GM12878 (cell line): ENCODE measurements around the gene EPN3. TPM values are rescaled to one million over a fixed set of nuclear protein-coding genes. Genes with fewer than 3 reads are reported as not detected.

ENCODE experiments used
- ATAC-seq: fragments of 200-7000 bp; cut with Tn5 transposase; 3 replicates; pipeline ENCODE4 v1.9.1; 2020; ENCODE audit warnings: mild to moderate bottlenecking, moderate library complexity
- BruUV-seq: library from RNA; stranded (reverse); fragments of 400-500 nt; replicated peaks from 2 replicates; lab custom pipeline; 2021; lab: Mats Ljungman, UMichigan
- CTCF ChIA-PET: fragments of 300-600 bp; sonication (Branson Sonifier 250); formaldehyde crosslinking; extraction: SDS; loops from one replicate; lab custom pipeline; 2021; ENCODE audit warnings: inconsistent platforms; lab: Yijun Ruan, JAX
- POLR2A ChIA-PET: fragments of 350-600 bp; formaldehyde crosslinking; extraction: SDS; loops from one replicate; lab custom pipeline; 2021; ENCODE audit warnings: inconsistent platforms; lab: Charles Lee
- RAD21 ChIA-PET: fragments of 300-600 bp; sonication (Branson Sonifier 250); formaldehyde crosslinking; loops from one replicate; lab custom pipeline; 2023; ENCODE audit warnings: antibody characterized with exemption; ENCODE audit not compliant: unreplicated experiment; lab: Charles Lee
- SMC1A ChIA-PET: fragments of 300-600 bp; sonication (Branson Sonifier 250); formaldehyde crosslinking; loops from one replicate; lab custom pipeline; 2023; ENCODE audit not compliant: unreplicated experiment, uncharacterized antibody; lab: Charles Lee
- DNase-seq: peaks from one replicate; pipeline ENCODE4 v3.0.0-alpha.2; 2011; ENCODE audit warnings: low read depth, low spot score
- FAIRE-seq: peaks from 3 replicates; lab custom pipeline; 2011; peaks lifted over from hg19 to GRCh38; lab: Jason Lieb, UNC
- H2AFZ ChIP-seq: 2 replicates; pipeline ENCODE4 v1.6.0; 2011; ENCODE audit warnings: low read depth, low read length, control low read depth; ENCODE audit not compliant: control insufficient read depth
- H3K27ac ChIP-seq: 2 replicates; pipeline ENCODE4 v1.5.1; 2011; ENCODE audit warnings: control low read depth; ENCODE audit not compliant: control insufficient read depth, insufficient read depth
- H3K27me3 ChIP-seq, 2 experiments: replicated peaks in 1 of 2; 2 replicates each; pipeline versions ENCODE4 v1.6.0 to v1.6.1; 2011; ENCODE audit warnings: low read length in 1 of 2; ENCODE audit not compliant: control insufficient read depth in 2 of 2, insufficient read depth in 2 of 2
- H3K36me3 ChIP-seq, 2 experiments: 2 replicates each; pipeline ENCODE4 v1.5.1; 2011; ENCODE audit warnings: low read length in 1 of 2; ENCODE audit not compliant: control insufficient read depth in 2 of 2, insufficient read depth in 2 of 2
- H3K4me1 ChIP-seq: 2 replicates; pipeline ENCODE4 v1.6.1; 2011; ENCODE audit warnings: mild to moderate bottlenecking, low read length, moderate library complexity, mixed read lengths; ENCODE audit not compliant: control insufficient read depth, insufficient read depth
- H3K4me2 ChIP-seq: 2 replicates; pipeline ENCODE4 v1.6.0; 2011; ENCODE audit warnings: control low read depth; ENCODE audit not compliant: control insufficient read depth, insufficient read depth
- H3K4me3 ChIP-seq: fragments of 200-600 bp; sonication (generic); 2 replicates; pipeline ENCODE4 v1.5.1; 2016
- H3K79me2 ChIP-seq: 2 replicates; pipeline ENCODE4 v1.6.0; 2011; ENCODE audit warnings: low read length; ENCODE audit not compliant: control insufficient read depth, insufficient read depth
- H3K9ac ChIP-seq: 2 replicates; pipeline ENCODE4 v1.8.0; 2011; ENCODE audit warnings: low read length, control low read depth, mixed read lengths; ENCODE audit not compliant: control insufficient read depth, insufficient read depth
- H3K9me3 ChIP-seq: replicated peaks from 3 replicates; pipeline ENCODE4 v1.5.1; 2011; ENCODE audit warnings: mild to moderate bottlenecking, low read length; ENCODE audit not compliant: control insufficient read depth, insufficient read depth
- H4K20me1 ChIP-seq: 2 replicates; pipeline ENCODE4 v1.6.0; 2011; ENCODE audit not compliant: control insufficient read depth, insufficient read depth
- BMI1 ChIP-seq: fragments of 450-650 bp; IDR thresholded peaks from 2 replicates; pipeline ENCODE4 v1.6.1; 2016; ENCODE audit warnings: mild to moderate bottlenecking, moderate library complexity, borderline replicate concordance
- BRCA1 ChIP-seq: IDR thresholded peaks from 2 replicates; pipeline ENCODE4 v1.6.1; 2011; ENCODE audit warnings: low read depth, low read length, improper control_type of control experiment
- EGR1 ChIP-seq, 2 experiments: IDR thresholded peaks; 1 replicate in 1 of 2; 2 replicates in 1 of 2; pipeline ENCODE4 v1.6.1; 2011 to 2012; ENCODE audit warnings: low read depth in 2 of 2, low read length in 2 of 2, borderline replicate concordance in 1 of 2, mild to moderate bottlenecking in 1 of 2, moderate library complexity in 1 of 2
- PAX5 ChIP-seq: IDR thresholded peaks from 2 replicates; pipeline ENCODE4 v1.6.1; 2011; ENCODE audit warnings: low read depth, low read length, borderline replicate concordance
- POLR2AphosphoS5 ChIP-seq: IDR thresholded peaks from 2 replicates; pipeline ENCODE4 v1.6.1; 2011; ENCODE audit warnings: mild to moderate bottlenecking, low read length, inconsistent platforms
- RB1 ChIP-seq: fragments of 450-650 bp; formaldehyde crosslinking; IDR thresholded peaks from 2 replicates; pipeline ENCODE4 v1.6.1; 2017; ENCODE audit warnings: mild to moderate bottlenecking, borderline replicate concordance
- SMAD1 ChIP-seq: fragments of 450-650 bp; IDR thresholded peaks from 2 replicates; pipeline ENCODE4 v1.6.1; 2018; ENCODE audit warnings: mild to moderate bottlenecking, low read depth; ENCODE audit not compliant: partially characterized antibody
- WGBS: methylation state at CpG from one replicate; pipeline ENCODE4 v1.1.6; 2016; ENCODE audit warnings: low lambda C conversion rate; ENCODE audit not compliant: insufficient replicate concordance, insufficient coverage; ENCODE audit errors: missing lambda C conversion rate; 5-methylcytosine and 5-hydroxymethylcytosine counted together
- in situ Hi-C: fragments of 300-500 bp; cut with MboI; formaldehyde crosslinking; loops from 9 replicates; pipeline ENCODE4 v1.14.3; 2018; ENCODE audit warnings: mixed read lengths
- intact Hi-C: fragments of 100-400 bp; cut with micrococcal nuclease; formaldehyde crosslinking; loops from one replicate; pipeline ENCODE4 v1.14.2; 2022; ENCODE audit not compliant: unreplicated experiment
- polyA plus RNA-seq, 11 experiments: library from polyadenylated mRNA; depleted of rRNA in 4 of 11; unstranded in 6 of 11; stranded (reverse) in 5 of 11; fragments of >200 nt; fragmentation: Nextera tagmentation in 4 of 11; fragmentation: Illumina TruSeq in 1 of 11; extraction: Ambion mirVana in 4 of 11; extraction: Trizol in 1 of 11; gene quantifications; 1 replicate in 1 of 11; 2 replicates in 10 of 11; pipeline versions ENCODE4 v1.2.1 to v1.2.3, GENCODE V29; 2011 to 2016; ENCODE audit warnings: inconsistent platforms in 2 of 11, missing spikeins in 2 of 11, low read depth in 1 of 11
- total RNA-seq, 4 experiments: library from RNA; depleted of rRNA in 3 of 4; stranded (reverse); fragments of >200 nt in 3 of 4; fragmentation: Illumina TruSeq in 1 of 4; extraction: Trizol in 1 of 4; gene quantifications; 2 replicates each; pipeline versions ENCODE4 v1.2.1 to v1.2.3, GENCODE V29; 2013 to 2021
- TF ChIP-seq, protein P1 (sequence below): IDR thresholded peaks from 2 replicates; pipeline ENCODE4 v1.6.1; 2012; ENCODE audit warnings: low read depth, low read length, improper control_type of control experiment
- TF ChIP-seq, protein P2 (sequence below): fragments of 450-650 bp; formaldehyde crosslinking; IDR thresholded peaks from 2 replicates; pipeline ENCODE4 v1.4.0; 2020; ENCODE audit warnings: mild to moderate bottlenecking, moderate library complexity
- TF ChIP-seq, protein P3 (sequence below): IDR thresholded peaks from 2 replicates; pipeline ENCODE4 v1.6.1; 2011; ENCODE audit warnings: low read depth, low read length, improper control_type of control experiment, borderline replicate concordance
- TF ChIP-seq, protein P4 (sequence below): fragments of 450-650 bp; formaldehyde crosslinking; IDR thresholded peaks from 2 replicates; pipeline ENCODE4 v1.5.0; 2022; ENCODE audit warnings: mild to moderate bottlenecking, missing genetic modification characterization

The EPN3 gene
- total and polyA plus RNA-seq, 10 of the 15 experiments (the other 5 are each of a cell fraction or from before 2014, with no cell fraction given), result 0.04 to 0.07 TPM; not detected in 8

DNA sequence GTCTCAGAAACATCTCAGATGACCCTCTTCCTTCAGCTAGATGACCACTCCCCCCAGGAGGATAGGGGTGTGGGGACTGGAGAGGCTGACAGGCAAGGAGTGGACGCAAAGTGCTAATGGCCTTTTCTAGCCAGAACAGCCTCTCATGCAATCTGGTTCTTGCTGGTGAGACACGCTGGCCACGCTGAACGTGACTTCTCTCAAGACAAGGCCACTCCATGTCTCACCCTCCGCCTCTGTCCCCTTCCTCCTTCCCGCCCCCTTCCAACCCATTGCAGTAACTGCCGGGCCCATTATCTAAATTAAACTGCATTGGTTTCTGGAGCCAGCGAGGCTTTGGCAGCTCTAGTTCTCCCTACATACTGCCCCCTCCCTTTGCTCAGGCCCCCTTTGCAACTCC, 37.5 kb downstream of the EPN3 start:
- BruUV-seq, result no TSS peak
- 34% methylated on average over 7 of the region's 8 CpGs for WGBS
- DNase-seq (no peak), ATAC-seq (no peak), FAIRE-seq (no peak)
- Histone ChIP-seq H3K27me3 (no peaks in the 10 kb centered on the region; a peak in 4 of 4 replicates), H4K20me1 (no peaks in the 10 kb centered on the region), H3K4me1 (no peaks in the 10 kb centered on the region), H3K9ac (no peak overlapping the region), H3K36me3 (no peaks in the 10 kb centered on the region), H3K27ac (no peak overlapping the region), H3K4me3 (no peak overlapping the region), H3K4me2 (no peak overlapping the region), H3K9me3 (no peaks in the 10 kb centered on the region), H2AFZ (no peak overlapping the region), H3K79me2 (no peaks in the 10 kb centered on the region)
- TF ChIP-seq POLR2AphosphoS5 (no peak), PAX5 (no peak), EGR1 (IDR thresholded peaks at IDR 0.05; ENCODE audit: borderline replicate concordance in 1 of 2, low read depth in 2 of 2, low read length in 2 of 2) (no peak), BRCA1 (no peak), RB1 (no peak), BMI1 (no peak), SMAD1 (no peak)
- TF ChIP-seq, protein P1, sequence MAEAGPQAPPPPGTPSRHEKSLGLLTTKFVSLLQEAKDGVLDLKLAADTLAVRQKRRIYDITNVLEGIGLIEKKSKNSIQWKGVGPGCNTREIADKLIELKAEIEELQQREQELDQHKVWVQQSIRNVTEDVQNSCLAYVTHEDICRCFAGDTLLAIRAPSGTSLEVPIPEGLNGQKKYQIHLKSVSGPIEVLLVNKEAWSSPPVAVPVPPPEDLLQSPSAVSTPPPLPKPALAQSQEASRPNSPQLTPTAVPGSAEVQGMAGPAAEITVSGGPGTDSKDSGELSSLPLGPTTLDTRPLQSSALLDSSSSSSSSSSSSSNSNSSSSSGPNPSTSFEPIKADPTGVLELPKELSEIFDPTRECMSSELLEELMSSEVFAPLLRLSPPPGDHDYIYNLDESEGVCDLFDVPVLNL, result no peak
- TF ChIP-seq, protein P2, sequence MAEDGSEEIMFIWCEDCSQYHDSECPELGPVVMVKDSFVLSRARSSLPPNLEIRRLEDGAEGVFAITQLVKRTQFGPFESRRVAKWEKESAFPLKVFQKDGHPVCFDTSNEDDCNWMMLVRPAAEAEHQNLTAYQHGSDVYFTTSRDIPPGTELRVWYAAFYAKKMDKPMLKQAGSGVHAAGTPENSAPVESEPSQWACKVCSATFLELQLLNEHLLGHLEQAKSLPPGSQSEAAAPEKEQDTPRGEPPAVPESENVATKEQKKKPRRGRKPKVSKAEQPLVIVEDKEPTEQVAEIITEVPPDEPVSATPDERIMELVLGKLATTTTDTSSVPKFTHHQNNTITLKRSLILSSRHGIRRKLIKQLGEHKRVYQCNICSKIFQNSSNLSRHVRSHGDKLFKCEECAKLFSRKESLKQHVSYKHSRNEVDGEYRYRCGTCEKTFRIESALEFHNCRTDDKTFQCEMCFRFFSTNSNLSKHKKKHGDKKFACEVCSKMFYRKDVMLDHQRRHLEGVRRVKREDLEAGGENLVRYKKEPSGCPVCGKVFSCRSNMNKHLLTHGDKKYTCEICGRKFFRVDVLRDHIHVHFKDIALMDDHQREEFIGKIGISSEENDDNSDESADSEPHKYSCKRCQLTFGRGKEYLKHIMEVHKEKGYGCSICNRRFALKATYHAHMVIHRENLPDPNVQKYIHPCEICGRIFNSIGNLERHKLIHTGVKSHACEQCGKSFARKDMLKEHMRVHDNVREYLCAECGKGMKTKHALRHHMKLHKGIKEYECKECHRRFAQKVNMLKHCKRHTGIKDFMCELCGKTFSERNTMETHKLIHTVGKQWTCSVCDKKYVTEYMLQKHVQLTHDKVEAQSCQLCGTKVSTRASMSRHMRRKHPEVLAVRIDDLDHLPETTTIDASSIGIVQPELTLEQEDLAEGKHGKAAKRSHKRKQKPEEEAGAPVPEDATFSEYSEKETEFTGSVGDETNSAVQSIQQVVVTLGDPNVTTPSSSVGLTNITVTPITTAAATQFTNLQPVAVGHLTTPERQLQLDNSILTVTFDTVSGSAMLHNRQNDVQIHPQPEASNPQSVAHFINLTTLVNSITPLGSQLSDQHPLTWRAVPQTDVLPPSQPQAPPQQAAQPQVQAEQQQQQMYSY (CRISPR knock-in tag), result no peak
- TF ChIP-seq, protein P3, sequence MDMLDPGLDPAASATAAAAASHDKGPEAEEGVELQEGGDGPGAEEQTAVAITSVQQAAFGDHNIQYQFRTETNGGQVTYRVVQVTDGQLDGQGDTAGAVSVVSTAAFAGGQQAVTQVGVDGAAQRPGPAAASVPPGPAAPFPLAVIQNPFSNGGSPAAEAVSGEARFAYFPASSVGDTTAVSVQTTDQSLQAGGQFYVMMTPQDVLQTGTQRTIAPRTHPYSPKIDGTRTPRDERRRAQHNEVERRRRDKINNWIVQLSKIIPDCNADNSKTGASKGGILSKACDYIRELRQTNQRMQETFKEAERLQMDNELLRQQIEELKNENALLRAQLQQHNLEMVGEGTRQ, result no peak
- TF ChIP-seq, protein P4, sequence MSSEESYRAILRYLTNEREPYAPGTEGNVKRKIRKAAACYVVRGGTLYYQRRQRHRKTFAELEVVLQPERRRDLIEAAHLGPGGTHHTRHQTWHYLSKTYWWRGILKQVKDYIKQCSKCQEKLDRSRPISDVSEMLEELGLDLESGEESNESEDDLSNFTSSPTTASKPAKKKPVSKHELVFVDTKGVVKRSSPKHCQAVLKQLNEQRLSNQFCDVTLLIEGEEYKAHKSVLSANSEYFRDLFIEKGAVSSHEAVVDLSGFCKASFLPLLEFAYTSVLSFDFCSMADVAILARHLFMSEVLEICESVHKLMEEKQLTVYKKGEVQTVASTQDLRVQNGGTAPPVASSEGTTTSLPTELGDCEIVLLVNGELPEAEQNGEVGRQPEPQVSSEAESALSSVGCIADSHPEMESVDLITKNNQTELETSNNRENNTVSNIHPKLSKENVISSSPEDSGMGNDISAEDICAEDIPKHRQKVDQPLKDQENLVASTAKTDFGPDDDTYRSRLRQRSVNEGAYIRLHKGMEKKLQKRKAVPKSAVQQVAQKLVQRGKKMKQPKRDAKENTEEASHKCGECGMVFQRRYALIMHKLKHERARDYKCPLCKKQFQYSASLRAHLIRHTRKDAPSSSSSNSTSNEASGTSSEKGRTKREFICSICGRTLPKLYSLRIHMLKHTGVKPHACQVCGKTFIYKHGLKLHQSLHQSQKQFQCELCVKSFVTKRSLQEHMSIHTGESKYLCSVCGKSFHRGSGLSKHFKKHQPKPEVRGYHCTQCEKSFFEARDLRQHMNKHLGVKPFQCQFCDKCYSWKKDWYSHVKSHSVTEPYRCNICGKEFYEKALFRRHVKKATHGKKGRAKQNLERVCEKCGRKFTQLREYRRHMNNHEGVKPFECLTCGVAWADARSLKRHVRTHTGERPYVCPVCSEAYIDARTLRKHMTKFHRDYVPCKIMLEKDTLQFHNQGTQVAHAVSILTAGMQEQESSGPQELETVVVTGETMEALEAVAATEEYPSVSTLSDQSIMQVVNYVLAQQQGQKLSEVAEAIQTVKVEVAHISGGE, result no peak
- RAD21 ChIA-PET, result no interaction called here
- intact Hi-C loops, result no loop called here
- CTCF ChIA-PET, result no interaction called here
- POLR2A ChIA-PET, result interaction anchor here (0.6 kb wide), 1 partner anchor 1008 kb away, joined by 3 read pairs; no protein-coding TSS in a partner anchor
- SMC1A ChIA-PET, result no interaction called here
- in situ Hi-C loops, result no loop called here
